Loucy (cell line): ENCODE results near the gene ATP13A3.

Source experiments
- H2AFZ ChIP-seq: fragments of 200-600 bp; sonication (generic); 2 replicates; pipeline ENCODE4 v1.6.0; 2016; ENCODE audit warnings: antibody characterized with exemption, mild to moderate bottlenecking, low read length, moderate library complexity
- H3F3A ChIP-seq: fragments of 200-600 bp; 2 replicates; pipeline ENCODE4 v1.6.0; 2016; ENCODE audit warnings: antibody characterized with exemption, low read depth, mild to moderate bottlenecking
- H3K27me3 ChIP-seq: fragments of 200-600 bp; sonication (generic); 2 replicates; pipeline ENCODE4 v1.6.1; 2014; ENCODE audit warnings: low read length, mild to moderate bottlenecking; ENCODE audit not compliant: insufficient read depth, poor library complexity, severe bottlenecking
- H3K36me3 ChIP-seq: fragments of 200-600 bp; sonication (generic); 2 replicates; pipeline ENCODE4 v1.6.1; 2016; ENCODE audit warnings: low read length; ENCODE audit not compliant: insufficient read depth
- H3K4me1 ChIP-seq: fragments of 200-600 bp; sonication (generic); 2 replicates; pipeline ENCODE4 v1.5.1; 2014; ENCODE audit warnings: low read length, mild to moderate bottlenecking; ENCODE audit not compliant: insufficient read depth, poor library complexity, severe bottlenecking
- H3K4me2 ChIP-seq: fragments of 200-600 bp; sonication (generic); 2 replicates; pipeline ENCODE4 v1.6.0; 2014; ENCODE audit warnings: antibody characterized with exemption, low read length, low read depth, mild to moderate bottlenecking; ENCODE audit not compliant: poor library complexity, severe bottlenecking
- H3K4me3 ChIP-seq: fragments of 200-600 bp; sonication (generic); 2 replicates; pipeline ENCODE4 v1.5.1; 2014; ENCODE audit warnings: low read length, mild to moderate bottlenecking, mixed read lengths; ENCODE audit not compliant: poor library complexity, severe bottlenecking
- H3K79me2 ChIP-seq: fragments of 200-600 bp; sonication (generic); 2 replicates; pipeline ENCODE4 v1.6.1; 2014; ENCODE audit warnings: low read length; ENCODE audit not compliant: insufficient read depth
- H3K9ac ChIP-seq: fragments of 200-600 bp; sonication (generic); 2 replicates; pipeline ENCODE4 v1.6.0; 2014; ENCODE audit warnings: mild to moderate bottlenecking, low read depth, low read length, moderate library complexity; ENCODE audit not compliant: poor library complexity, severe bottlenecking
- H3K9me2 ChIP-seq: fragments of 200-600 bp; sonication (generic); replicated peaks from 2 replicates; pipeline ENCODE4 v1.6.1; 2016; ENCODE audit warnings: low read depth, low read length, mixed read lengths
- H3K9me3 ChIP-seq: fragments of 200-600 bp; sonication (generic); 2 replicates; pipeline ENCODE4 v1.6.1; 2014; ENCODE audit warnings: mild to moderate bottlenecking, antibody characterized with exemption, low read length, low read depth; ENCODE audit not compliant: insufficient read depth
- H4K20me1 ChIP-seq: fragments of 200-600 bp; sonication (generic); 2 replicates; pipeline ENCODE4 v1.6.0; 2014; ENCODE audit warnings: antibody characterized with exemption, low read length, mild to moderate bottlenecking; ENCODE audit not compliant: insufficient read depth, poor library complexity, severe bottlenecking
- CTCF ChIP-seq: fragments of 200-600 bp; sonication (generic); conservative IDR thresholded peaks from 2 replicates; pipeline ENCODE4 v1.5.1; 2014; ENCODE audit warnings: mild to moderate bottlenecking, antibody characterized with exemption, low read length
- EZH2phosphoT487 ChIP-seq: fragments of 200-600 bp; IDR thresholded peaks from 2 replicates; pipeline ENCODE4 v1.6.1; 2018; ENCODE audit warnings: antibody characterized with exemption, mild to moderate bottlenecking, moderate library complexity, borderline replicate concordance

ATP13A3 gene

GRCh38 chr3:194368918-194369317 is 117.9 kb downstream of the ATP13A3 start:
- TF ChIP-seq EZH2phosphoT487: no peak
- TF ChIP-seq CTCF: no peak
- H3F3A ChIP-seq: no peaks in the 10 kb centered on the region
- no peak overlapping the region for H3K9ac ChIP-seq
- no peak overlapping the region for H3K4me3 ChIP-seq
- H3K36me3 ChIP-seq: no peaks in the 10 kb centered on the region
- no peak overlapping the region for H2AFZ ChIP-seq
- H3K4me1 ChIP-seq: no peaks in the 10 kb centered on the region
- H4K20me1 ChIP-seq: no peaks in the 10 kb centered on the region
- H3K4me2 ChIP-seq: no peak overlapping the region
- H3K9me3 ChIP-seq: no peaks in the 10 kb centered on the region
- H3K9me2 ChIP-seq: no peaks in the 10 kb centered on the region
- no peaks in the 10 kb centered on the region for H3K27me3 ChIP-seq
- no peaks in the 10 kb centered on the region for H3K79me2 ChIP-seq

- no peaks in the 10 kb centered on the region for H3K36me3 ChIP-seq
- H3K4me1 ChIP-seq: no peaks in the 10 kb centered on the region
- H4K20me1 ChIP-seq: no peaks in the 10 kb centered on the region
- no peaks in the 10 kb centered on the region for H3K79me2 ChIP-seq
- no peaks in the 10 kb centered on the region for H3K27me3 ChIP-seq
- H3K9me3 ChIP-seq: no peaks in the 10 kb centered on the region
- H3F3A ChIP-seq: no peaks in the 10 kb centered on the region
- H3K4me3 ChIP-seq: no peak overlapping the region
- no peak for TF ChIP-seq CTCF
- TF ChIP-seq EZH2phosphoT487: no peak
- H3K4me2 ChIP-seq: no peak overlapping the region
- no peak overlapping the region for H2AFZ ChIP-seq
- H3K9ac ChIP-seq: no peak overlapping the region
- H3K9me2 ChIP-seq: no peaks in the 10 kb centered on the region
These were observed 118.6 kb downstream of the ATP13A3 start for GRCh38 chr3:194367992-194368841.

- no peaks in the 10 kb centered on the region for H3F3A ChIP-seq
These were observed 120.8 kb downstream of the ATP13A3 start for GRCh38 chr3:194365978-194366490.

More at GRCh38 chr3:194365978-194366490, 120.8 kb downstream of the ATP13A3 start:
- no peaks in the 10 kb centered on the region for H3K27me3 ChIP-seq
- H3K9ac ChIP-seq: no peak overlapping the region
- no peak for TF ChIP-seq EZH2phosphoT487
- TF ChIP-seq CTCF: no peak
- no peaks in the 10 kb centered on the region for H4K20me1 ChIP-seq
- no peaks in the 10 kb centered on the region for H3K9me2 ChIP-seq
- H3K9me3 ChIP-seq: no peaks in the 10 kb centered on the region
- no peaks in the 10 kb centered on the region for H3K79me2 ChIP-seq
- no peak overlapping the region for H2AFZ ChIP-seq
- H3K36me3 ChIP-seq: no peaks in the 10 kb centered on the region
- no peaks in the 10 kb centered on the region for H3K4me1 ChIP-seq
- no peak overlapping the region for H3K4me2 ChIP-seq
- H3K4me3 ChIP-seq: no peak overlapping the region
